Panc1 (cell line): ENCODE data around the gene GPC6.

ENCODE experiments used
- CTCF ChIP-seq: fragments of 450-650 bp; IDR thresholded peaks from 2 replicates; pipeline ENCODE4 v1.5.1; 2017; ENCODE audit warnings: mild to moderate bottlenecking
- REST ChIP-seq, 2 experiments: IDR thresholded peaks; 2 replicates each; pipeline ENCODE4 v1.6.1; 2011 to 2012; ENCODE audit warnings: low read depth in 2 of 2, control low read depth in 1 of 2, low read length in 1 of 2, mild to moderate bottlenecking in 1 of 2, moderate library complexity in 1 of 2; ENCODE audit not compliant: insufficient read depth in 1 of 2
- SIN3A ChIP-seq: IDR thresholded peaks from 2 replicates; pipeline ENCODE4 v1.6.1; 2012; ENCODE audit warnings: low read depth, mild to moderate bottlenecking, low read length, moderate library complexity, borderline replicate concordance; ENCODE audit not compliant: insufficient read depth

GRCh38 chr13:94210816-94211215 is 984.2 kb downstream of the GPC6 start:
- TF ChIP-seq CTCF (no peak), SIN3A (no peak), REST (IDR thresholded peaks at IDR 0.05; ENCODE audit: insufficient read depth in 1 of 2, low read depth in 2 of 2, low read length in 1 of 2) (no peak)
